DND-41 (cell line): ENCODE results near the gene CACNG8.

Experiments
- ATAC-seq: fragments of 200-7000 bp; cut with Tn5 transposase; 3 replicates; pipeline ENCODE4 v1.9.1; 2021; ENCODE audit warnings: low read depth; ENCODE audit not compliant: insufficient read depth
- DNase-seq: peaks from one replicate; pipeline ENCODE4 v3.0.0-alpha.2; 2020
- H2AFZ ChIP-seq: 2 replicates; pipeline ENCODE4 v1.6.0; 2012; ENCODE audit warnings: low read depth, low read length
- H3K27ac ChIP-seq: 2 replicates; pipeline ENCODE4 v1.5.1; 2012; ENCODE audit warnings: low read length, inconsistent platforms
- H3K27me3 ChIP-seq: fragments of 200-600 bp; sonication (generic); 2 replicates; pipeline ENCODE4 v1.6.0; 2012; ENCODE audit warnings: low read length, mild to moderate bottlenecking, inconsistent platforms; ENCODE audit not compliant: insufficient read depth, poor library complexity
- H3K36me3 ChIP-seq: 2 replicates; pipeline ENCODE4 v1.5.1; 2012; ENCODE audit warnings: low read length, inconsistent platforms; ENCODE audit not compliant: insufficient read depth
- H3K4me1 ChIP-seq: 2 replicates; pipeline ENCODE4 v1.5.1; 2012; ENCODE audit warnings: mild to moderate bottlenecking, low read length; ENCODE audit not compliant: insufficient read depth
- H3K4me2 ChIP-seq: 2 replicates; pipeline ENCODE4 v1.6.0; 2012; ENCODE audit warnings: mild to moderate bottlenecking, moderate library complexity, low read length, inconsistent platforms; ENCODE audit not compliant: insufficient read depth
- H3K4me3 ChIP-seq, 2 experiments: fragments of 200-600 bp in 1 of 2; shearing (Covaris generic) in 1 of 2; 2 replicates each; pipeline ENCODE4 v1.5.1; 2012 to 2016; ENCODE audit warnings: inconsistent platforms in 2 of 2, low read length in 2 of 2, mild to moderate bottlenecking in 2 of 2, low read depth in 1 of 2, moderate library complexity in 1 of 2
- H3K79me2 ChIP-seq: 2 replicates; pipeline ENCODE4 v1.6.0; 2012; ENCODE audit warnings: low read length, inconsistent platforms; ENCODE audit not compliant: insufficient read depth
- H3K9ac ChIP-seq: 2 replicates; pipeline ENCODE4 v1.6.0; 2012; ENCODE audit warnings: low read depth, mild to moderate bottlenecking, inconsistent platforms, low read length, moderate library complexity
- H3K9me3 ChIP-seq: 2 replicates; pipeline ENCODE4 v1.5.1; 2012; ENCODE audit warnings: low read length, moderate library complexity, mild to moderate bottlenecking, inconsistent platforms; ENCODE audit not compliant: insufficient read depth, severe bottlenecking
- H4K20me1 ChIP-seq: 2 replicates; pipeline ENCODE4 v1.6.0; 2012; ENCODE audit warnings: low read length; ENCODE audit not compliant: insufficient read depth
- CTCF ChIP-seq: IDR thresholded peaks from 2 replicates; pipeline ENCODE4 v1.5.1; 2012; ENCODE audit warnings: borderline replicate concordance, low read length, moderate library complexity, mild to moderate bottlenecking; ENCODE audit not compliant: poor library complexity, severe bottlenecking; ENCODE audit errors: extremely low read depth
- EZH2 ChIP-seq: IDR thresholded peaks from 3 replicates; pipeline ENCODE4 v1.6.1; 2012; ENCODE audit warnings: borderline replicate concordance, low read depth, mild to moderate bottlenecking, moderate library complexity, low read length, inconsistent platforms; ENCODE audit not compliant: severe bottlenecking

CACNG8 gene

GRCh38 chr19:53992815-53993214, 30.1 kb downstream of the CACNG8 start:
- TF ChIP-seq CTCF, result no peak
- no peak for TF ChIP-seq EZH2
- Histone ChIP-seq H3K9me3 (no peaks in the 10 kb centered on the region), H3K4me3 (no peak overlapping the region), H3K9ac (no peak overlapping the region), H4K20me1 (no peaks in the 10 kb centered on the region), H2AFZ (no peak overlapping the region), H3K4me2 (no peak overlapping the region), H3K79me2 (no peaks in the 10 kb centered on the region), H3K36me3 (no peaks in the 10 kb centered on the region), H3K4me1 (no peaks in the 10 kb centered on the region), H3K27me3 (no peaks in the 10 kb centered on the region), H3K27ac (no peak overlapping the region)
- DNase-seq (no peak), ATAC-seq (no peak)

GRCh38 chr19:53993448-53993847, 30.7 kb downstream of the CACNG8 start:
- TF ChIP-seq CTCF (no peak), EZH2 (no peak)
- Histone ChIP-seq H3K27me3 (no peaks in the 10 kb centered on the region), H3K4me3 (no peak overlapping the region), H3K9ac (no peak overlapping the region), H3K4me2 (no peak overlapping the region), H3K79me2 (no peaks in the 10 kb centered on the region), H2AFZ (no peak overlapping the region), H3K9me3 (no peaks in the 10 kb centered on the region), H3K36me3 (no peaks in the 10 kb centered on the region), H4K20me1 (no peaks in the 10 kb centered on the region), H3K4me1 (no peaks in the 10 kb centered on the region), H3K27ac (no peak overlapping the region)
- DNase-seq (no peak), ATAC-seq (no peak)

DNA sequence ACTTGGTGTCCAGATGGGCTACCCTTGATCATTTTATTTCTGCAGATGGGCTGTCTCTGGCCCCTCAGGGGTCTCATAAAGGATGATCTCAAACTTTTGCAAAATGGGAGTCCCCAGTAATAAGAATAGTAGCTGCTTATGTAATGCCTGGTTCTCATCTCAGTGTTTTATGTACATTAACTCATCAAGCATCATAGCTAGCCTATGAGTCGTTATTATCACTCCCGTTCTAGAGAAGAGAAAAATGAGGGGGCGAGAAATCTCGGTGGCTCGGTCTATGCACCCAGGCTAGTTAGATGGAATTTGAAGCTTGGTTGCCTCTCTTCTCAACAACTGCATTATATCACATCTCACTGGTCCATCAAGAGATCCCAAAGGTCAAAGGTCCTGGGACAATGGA, 32.1 kb downstream of the CACNG8 start:
- H3K9me3 ChIP-seq, result no peaks in the 10 kb centered on the region
- TF ChIP-seq EZH2, result no peak
- no peak for TF ChIP-seq CTCF

DNA sequence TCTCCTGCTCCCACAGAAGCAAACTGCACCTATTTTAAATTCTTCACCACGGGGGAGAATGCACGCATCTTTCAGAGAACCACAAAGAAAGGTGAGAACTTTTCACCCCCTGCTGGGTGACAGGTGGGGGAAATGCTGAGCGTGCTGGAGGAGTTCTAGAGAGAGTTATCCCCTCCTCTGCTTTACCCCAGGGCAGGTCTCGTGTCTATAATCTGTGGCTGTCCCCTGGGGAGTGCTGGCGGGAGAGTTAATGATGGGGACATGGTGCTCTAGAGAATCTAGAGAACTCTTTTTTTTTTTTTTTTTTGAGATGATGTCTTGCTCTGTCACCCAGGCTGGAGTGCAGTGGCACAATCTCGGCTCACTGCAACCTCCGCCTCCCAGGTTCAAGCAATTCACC, 35.5 kb downstream of the CACNG8 start:
- Histone ChIP-seq H2AFZ (no peak overlapping the region), H3K9me3 (no peaks in the 10 kb centered on the region), H4K20me1 (no peaks in the 10 kb centered on the region), H3K4me1 (no peaks in the 10 kb centered on the region), H3K27me3 (no peaks in the 10 kb centered on the region), H3K79me2 (no peaks in the 10 kb centered on the region), H3K27ac (no peak overlapping the region), H3K9ac (no peak overlapping the region), H3K36me3 (no peaks in the 10 kb centered on the region), H3K4me3 (no peak overlapping the region), H3K4me2 (no peak overlapping the region)
- TF ChIP-seq CTCF (no peak), EZH2 (no peak)
- ATAC-seq (no peak), DNase-seq (no peak)

More for the DNA sequence above, 32.1 kb downstream of the CACNG8 start:
- Histone ChIP-seq H3K79me2 (no peaks in the 10 kb centered on the region), H4K20me1 (no peaks in the 10 kb centered on the region), H3K27ac (no peak overlapping the region), H3K4me3 (no peak overlapping the region), H2AFZ (no peak overlapping the region), H3K27me3 (no peaks in the 10 kb centered on the region), H3K36me3 (no peaks in the 10 kb centered on the region), H3K9ac (no peak overlapping the region), H3K4me1 (no peaks in the 10 kb centered on the region), H3K4me2 (no peak overlapping the region)
- DNase-seq (no peak), ATAC-seq (no peak)
